Right lobe of liver (tissue), 6 donors: ENCODE measurements around the gene NCF4. TPM values are rescaled to one million over a fixed set of nuclear protein-coding genes. Genes with fewer than 3 reads are reported as not detected.

Experiments used
- ATAC-seq, 4 donors: fragments of 200-7000 bp; cut with Tn5 transposase; one replicate each; pipeline ENCODE4 v1.9.1; 2020; ENCODE audit warnings: mild to moderate bottlenecking in 4 of 4, moderate library complexity in 4 of 4
- DNase-seq, 3 donors: peaks; one replicate each; pipeline ENCODE4 v3.0.0-alpha.2; 2020
- H3K27ac ChIP-seq, 3 donors: fragments of 200-600 bp; one replicate each; pipeline ENCODE4 v1.8.0; 2022
- H3K27me3 ChIP-seq, 2 donors: fragments of 200-600 bp; one replicate each; pipeline ENCODE4 v1.8.0; 2022
- H3K36me3 ChIP-seq, 4 donors: fragments of 200-600 bp; sonication (generic) in 1 of 4; one replicate each; pipeline versions ENCODE4 v1.5.1 to v1.8.0; 2017 to 2022; ENCODE audit warnings: control low read depth in 1 of 4
- H3K4me1 ChIP-seq, 4 donors: fragments of 200-600 bp; sonication (generic) in 1 of 4; one replicate each; pipeline versions ENCODE4 v1.5.1 to v1.8.0; 2017 to 2022; ENCODE audit warnings: control low read depth in 1 of 4
- H3K4me3 ChIP-seq, 3 donors: fragments of 200-600 bp; one replicate each; pipeline ENCODE4 v1.8.0; 2022
- H3K9me3 ChIP-seq, 4 donors: fragments of 200-600 bp; sonication (generic) in 1 of 4; one replicate each; pipeline versions ENCODE4 v1.5.1 to v1.8.0; 2017 to 2022; ENCODE audit warnings: control low read depth in 1 of 4
- CTCF ChIP-seq, 4 donors: fragments of 200-600 bp in 3 of 4; fragments of 450-650 bp in 1 of 4; IDR thresholded peaks; one replicate each; pipeline versions ENCODE4 v1.5.1 to v1.8.0; 2016 to 2022; ENCODE audit warnings: antibody characterized with exemption in 4 of 4, mild to moderate bottlenecking in 2 of 4
- POLR2A ChIP-seq: fragments of 450-650 bp; IDR thresholded peaks from one replicate; pipeline ENCODE4 v1.6.1; 2017; ENCODE audit warnings: antibody characterized with exemption, mild to moderate bottlenecking
- WGBS: methylation state at CpG from one replicate; pipeline ENCODE4 v1.1.6; 2018; ENCODE audit warnings: low coverage, low lambda C conversion rate; ENCODE audit not compliant: insufficient coverage; ENCODE audit errors: missing lambda C conversion rate; 5-methylcytosine and 5-hydroxymethylcytosine counted together
- intact Hi-C, 2 donors: fragments of 100-400 bp; cut with DNase I; formaldehyde crosslinking; loops; one replicate each; pipeline versions ENCODE4 v1.11.2 to v1.14.1; 2022
- total RNA-seq, 6 experiments: library from RNA; depleted of rRNA in 2 of 6; stranded (reverse); fragments of >200 nt in 2 of 6; fragmentation: NEBNext Ultra II Directional in 3 of 6; extraction: Animal tissue kit (Norgen Biotek cat#: 25700) in 3 of 6; gene quantifications; one replicate each; pipeline versions ENCODE4 v1.1.0 to v1.2.4, GENCODE V29; 2016 to 2023
- donor health status: DM: no; HTN: yes; CAD: no.
- donor health status: DM: no; HTN: no; CAD: no.
- donor health status: DM: no; HTN: no; CAD: no.
- donor health status: DM: no; HTN: yes; CAD: no.
- donor health status: DM: no; HTN: yes; CAD: no.

Gene NCF4
- total RNA-seq, 6 experiments from 2014 or later, result 2.3 to 6.2 (median 4.0) TPM

DNA sequence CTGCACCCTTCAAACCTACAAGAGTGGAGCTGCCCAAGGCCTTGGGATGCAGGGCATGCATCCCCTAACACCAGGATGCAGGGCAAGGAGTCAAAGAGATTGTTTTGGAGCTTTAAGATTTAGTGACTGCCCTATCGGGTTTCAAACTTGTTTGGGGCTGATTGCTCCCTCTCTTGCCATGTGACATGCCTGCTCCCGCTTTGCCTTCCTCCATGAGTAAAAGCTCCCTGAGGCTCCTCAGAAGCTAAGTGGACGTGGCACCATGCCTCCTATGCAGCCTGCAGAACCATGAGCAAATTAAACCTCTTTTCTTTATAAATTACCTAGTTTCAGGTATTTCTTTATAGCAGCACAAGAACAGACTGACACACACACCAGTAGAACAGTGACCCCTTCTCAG lies 36.8 kb downstream of the NCF4 start:
- ATAC-seq (no peak), DNase-seq (no peak)
- intact Hi-C loops, result no loop called here
- Histone ChIP-seq H3K9me3 (no peaks in the 10 kb centered on the region), H3K4me1 (no peaks in the 10 kb centered on the region), H3K4me3 (no peak overlapping the region), H3K27ac (no peak overlapping the region), H3K36me3 (no peaks in the 10 kb centered on the region), H3K27me3 (no peaks in the 10 kb centered on the region)
- 54% methylated on average over 3 of the region's 3 CpGs for WGBS
- TF ChIP-seq POLR2A (no peak), CTCF (IDR thresholded peaks at IDR 0.05) (no peak)

DNA sequence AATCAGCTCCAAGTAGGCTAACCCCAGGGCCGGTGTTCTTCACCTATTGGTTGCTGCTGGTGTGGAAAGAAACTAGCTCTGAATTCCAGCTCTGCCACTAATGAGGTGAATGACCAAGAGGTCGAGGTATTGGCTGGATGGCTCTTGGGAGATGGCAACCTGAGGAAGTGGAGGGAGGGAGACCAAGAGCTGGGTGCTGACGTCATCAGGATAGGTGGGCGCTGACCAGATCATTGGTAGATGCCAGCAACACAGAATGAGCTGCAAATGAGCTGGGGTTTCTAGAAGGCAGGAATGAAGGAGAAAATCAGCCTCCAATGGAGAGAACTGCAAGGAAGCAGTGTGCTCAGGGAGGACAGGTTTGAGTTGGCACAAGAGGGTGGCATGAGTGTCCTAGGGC lies 37.9 kb downstream of the NCF4 start:
- no peak overlapping the region for H3K27ac ChIP-seq
- ATAC-seq (no peak), DNase-seq (no peak)
- TF ChIP-seq POLR2A (no peak), CTCF (IDR thresholded peaks at IDR 0.05) (no peak)
- 59% methylated on average over 3 of the region's 4 CpGs for WGBS
- no peaks in the 10 kb centered on the region for H3K4me1 ChIP-seq
- intact Hi-C loops, result no loop called here
- H3K9me3 ChIP-seq, result no peaks in the 10 kb centered on the region
- no peak overlapping the region for H3K4me3 ChIP-seq
- H3K36me3 ChIP-seq, result no peaks in the 10 kb centered on the region
- H3K27me3 ChIP-seq, result no peaks in the 10 kb centered on the region

DNA sequence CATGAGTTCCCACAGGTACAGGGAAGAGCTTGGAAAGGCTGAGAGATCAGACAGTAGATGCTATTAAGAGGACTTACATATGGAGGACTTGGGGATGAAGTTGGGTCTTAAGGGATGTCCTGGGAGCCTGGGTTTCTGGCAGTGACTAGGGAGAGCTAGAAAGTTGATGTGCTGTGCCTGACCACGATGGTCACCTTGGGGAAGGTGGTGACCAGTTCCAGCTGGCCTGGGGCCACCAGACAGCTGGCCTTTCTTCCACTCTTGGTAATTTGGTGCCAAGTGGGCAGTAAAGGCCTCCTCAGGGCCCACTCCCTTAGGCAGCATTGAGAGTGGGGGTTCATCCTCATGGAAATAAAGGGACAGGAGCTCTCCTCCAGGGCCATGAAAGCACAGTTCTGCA lies 38.7 kb downstream of the NCF4 start:
- WGBS, result 20% methylated on average over 1 of the region's 1 CpG
- H3K9me3 ChIP-seq, result no peaks in the 10 kb centered on the region
- no peaks in the 10 kb centered on the region for H3K4me1 ChIP-seq
- no peak overlapping the region for H3K4me3 ChIP-seq
- H3K27ac ChIP-seq, result no peak overlapping the region
- no peak for TF ChIP-seq POLR2A
- TF ChIP-seq CTCF (IDR thresholded peaks at IDR 0.05), result no peak
- H3K27me3 ChIP-seq, result no peaks in the 10 kb centered on the region
- ATAC-seq (no peak), DNase-seq (no peak)
- H3K36me3 ChIP-seq, result no peaks in the 10 kb centered on the region
- intact Hi-C loops, result no loop called here

DNA sequence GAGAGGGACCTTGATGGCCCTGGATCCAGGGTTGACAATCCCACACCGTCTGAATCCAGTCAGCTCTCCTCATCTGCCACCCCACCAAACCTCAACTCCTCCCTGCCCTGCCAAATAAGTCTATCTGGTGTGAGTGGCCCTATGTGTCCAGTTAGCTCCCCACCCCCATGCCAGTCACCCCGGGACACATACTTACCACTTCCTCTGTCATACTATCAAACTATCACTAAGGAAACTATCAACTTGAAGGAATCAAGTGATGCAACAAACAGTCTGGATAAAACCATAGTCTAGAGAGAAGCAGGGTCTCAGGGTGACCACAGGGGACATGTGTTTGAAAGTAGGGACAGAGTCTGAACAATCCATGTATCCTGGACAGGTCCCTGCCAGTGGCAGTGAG lies 39.4 kb downstream of the NCF4 start:
- H3K27ac ChIP-seq, result no peak overlapping the region
- no peaks in the 10 kb centered on the region for H3K36me3 ChIP-seq
- no peak for ATAC-seq
- no peaks in the 10 kb centered on the region for H3K4me1 ChIP-seq
- H3K9me3 ChIP-seq, result no peaks in the 10 kb centered on the region
- TF ChIP-seq CTCF (IDR thresholded peaks at IDR 0.05) (no peak), POLR2A (no peak)
- DNase-seq, result no peak
- H3K27me3 ChIP-seq, result no peaks in the 10 kb centered on the region
- intact Hi-C loops, result no loop called here
- WGBS, result 20% methylated on average over 1 of the region's 2 CpGs
- no peak overlapping the region for H3K4me3 ChIP-seq

DNA sequence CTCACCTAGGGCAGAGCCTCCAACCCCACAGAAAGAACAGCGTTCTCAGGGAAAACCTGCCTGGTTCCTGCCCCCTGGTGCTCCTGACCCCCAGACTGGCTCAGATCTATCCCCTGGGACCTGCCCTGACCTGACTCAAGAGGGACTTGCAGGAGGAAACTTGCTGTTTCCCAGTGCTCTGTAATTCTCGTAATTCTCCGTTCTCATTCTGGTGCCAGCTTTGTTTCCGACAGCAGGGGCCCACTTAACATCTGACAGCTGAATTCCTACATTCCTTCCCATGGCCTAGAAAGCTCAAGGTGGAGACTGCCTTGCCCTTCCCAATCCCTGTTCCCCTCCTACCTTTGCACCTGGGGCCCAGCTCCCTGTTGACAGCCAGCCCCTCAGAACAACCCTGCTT lies 40.1 kb downstream of the NCF4 start:
- DNase-seq, result no peak
- Histone ChIP-seq H3K27ac (no peak overlapping the region), H3K27me3 (no peaks in the 10 kb centered on the region), H3K9me3 (no peaks in the 10 kb centered on the region), H3K36me3 (no peaks in the 10 kb centered on the region), H3K4me3 (no peak overlapping the region), H3K4me1 (no peaks in the 10 kb centered on the region)
- WGBS, result 0% methylated on average over 1 of the region's 4 CpGs
- no peak for ATAC-seq
- intact Hi-C loops, result no loop called here
- TF ChIP-seq POLR2A (no peak), CTCF (IDR thresholded peaks at IDR 0.05) (no peak)
